A673 (cell line): ENCODE measurements around the gene SMIM20. TPM values are rescaled to one million over a fixed set of nuclear protein-coding genes. Genes with fewer than 3 reads are reported as not detected.
A peak's percentile ranks its signal among the peaks of the same experiment; 100 is the strongest.

Source experiments
- BruUV-seq: library from RNA; stranded (reverse); fragments of 400-500 nt; replicated peaks from 2 replicates; lab custom pipeline; 2021; lab: Mats Ljungman, UMichigan
- CTCF ChIA-PET: fragments of 300-600 bp; sonication (Branson Sonifier 250); formaldehyde crosslinking; loops from one replicate; lab custom pipeline; 2022; ENCODE audit warnings: antibody characterized with exemption; lab: Charles Lee
- POLR2A ChIA-PET: fragments of 300-600 bp; sonication (Branson Sonifier 250); formaldehyde crosslinking; loops from one replicate; lab custom pipeline; 2022; ENCODE audit warnings: antibody characterized with exemption; ENCODE audit not compliant: low non-redundant PET; lab: Charles Lee
- DNase-seq: peaks from one replicate; pipeline ENCODE4 v3.0.0-alpha.2; 2015; ENCODE audit warnings: low spot score
- H3K27ac ChIP-seq: fragments of 200-600 bp; sonication (generic); 2 replicates; pipeline ENCODE4 v1.5.1; 2016; ENCODE audit warnings: mixed run types, low read depth, mild to moderate bottlenecking, mixed read lengths, antibody characterized with exemption, low read length; ENCODE audit not compliant: poor library complexity, severe bottlenecking
- H3K27me3 ChIP-seq: fragments of 200-600 bp; sonication (generic); replicated peaks from 2 replicates; pipeline ENCODE4 v1.6.1; 2017; ENCODE audit warnings: mixed run types, low read depth, mild to moderate bottlenecking, mixed read lengths, antibody characterized with exemption, low read length; ENCODE audit not compliant: insufficient read depth, poor library complexity
- H3K36me3 ChIP-seq: fragments of 200-600 bp; sonication (generic); 2 replicates; pipeline ENCODE4 v1.6.1; 2016; ENCODE audit warnings: mixed run types, mild to moderate bottlenecking, mixed read lengths, antibody characterized with exemption, low read length; ENCODE audit not compliant: insufficient read depth, poor library complexity, severe bottlenecking
- H3K4me1 ChIP-seq: fragments of 200-600 bp; sonication (generic); 2 replicates; pipeline ENCODE4 v1.6.1; 2017; ENCODE audit warnings: mixed run types, mild to moderate bottlenecking, mixed read lengths, antibody characterized with exemption, low read length; ENCODE audit not compliant: insufficient read depth, poor library complexity, severe bottlenecking
- H3K4me3 ChIP-seq: fragments of 200-600 bp; sonication (generic); 2 replicates; pipeline ENCODE4 v1.5.1; 2016; ENCODE audit warnings: low read depth, mixed run types, mild to moderate bottlenecking, mixed read lengths, low read length; ENCODE audit not compliant: poor library complexity, severe bottlenecking
- H3K9me3 ChIP-seq: fragments of 200-600 bp; sonication (generic); 2 replicates; pipeline ENCODE4 v1.6.1; 2016; ENCODE audit warnings: mixed run types, low read depth, mild to moderate bottlenecking, mixed read lengths, antibody characterized with exemption, low read length; ENCODE audit not compliant: poor library complexity, severe bottlenecking
- CTCF ChIP-seq: fragments of 300-800, 200-600 bp; sonication (generic); conservative IDR thresholded peaks from 2 replicates; pipeline ENCODE4 v1.5.1; 2017; ENCODE audit warnings: low read depth, mild to moderate bottlenecking, antibody characterized with exemption, low read length, moderate library complexity, mixed read lengths
- EZH2 ChIP-seq: fragments of 200-600 bp; sonication (generic); IDR thresholded peaks from 2 replicates; pipeline ENCODE4 v1.6.1; 2017; ENCODE audit warnings: borderline replicate concordance, low read depth, mild to moderate bottlenecking, mixed read lengths, antibody characterized with exemption, low read length; ENCODE audit not compliant: poor library complexity, severe bottlenecking
- intact Hi-C: fragments of 100-400 bp; cut with micrococcal nuclease; formaldehyde crosslinking; loops from one replicate; pipeline ENCODE4 v1.10.0; 2022; ENCODE audit not compliant: unreplicated experiment
- total RNA-seq: library from RNA; stranded (reverse); gene quantifications from 2 replicates; pipeline ENCODE4 v1.2.3, GENCODE V29; 2021

The SMIM20 gene
- total RNA-seq, 1 experiment from 2014 or later = 25.2 TPM

- Histone ChIP-seq H3K4me3 (no peak overlapping the region), H3K9me3 (no peaks in the 10 kb centered on the region), H3K27ac (no peak overlapping the region), H3K27me3 (no peaks in the 10 kb centered on the region), H3K36me3 (no peaks in the 10 kb centered on the region), H3K4me1 (peaks cover 26% of the 10 kb centered on the region)
- DNase-seq = no peak
- ChIA-PET POLR2A (no interaction called here), CTCF (no interaction called here)
- no peak for TF ChIP-seq CTCF
- TF ChIP-seq EZH2 = no peak
- BruUV-seq = no TSS peak
- intact Hi-C loops = no loop called here
Measured at GRCh38 chr4:25923745-25924144, 9.7 kb downstream of the SMIM20 start.

GRCh38 chr4:25925486-25926201, 11.6 kb downstream of the SMIM20 start:
- no TSS peak for BruUV-seq
- DNase-seq = peak; percentile 54
- H3K36me3 ChIP-seq = no peaks in the 10 kb centered on the region
- peaks cover 31% of the 10 kb centered on the region for H3K4me1 ChIP-seq
- H3K9me3 ChIP-seq = no peaks in the 10 kb centered on the region
- TF ChIP-seq EZH2 (no peak), CTCF (peak; percentile 73)
- intact Hi-C loops = no loop called here
- no peak overlapping the region for H3K4me3 ChIP-seq
- POLR2A ChIA-PET = no interaction called here
- H3K27ac ChIP-seq = no peak overlapping the region
- H3K27me3 ChIP-seq = no peaks in the 10 kb centered on the region
- CTCF ChIA-PET = interaction anchor here (0.6 kb wide), 1 partner anchor 14 kb away, joined by 3 read pairs; no protein-coding TSS in a partner anchor

- H3K9me3 ChIP-seq = no peaks in the 10 kb centered on the region
- ChIA-PET POLR2A (no interaction called here), CTCF (interaction anchor here (0.6 kb wide), 1 partner anchor 13 kb away, joined by 3 read pairs; no protein-coding TSS in a partner anchor)
- no peaks in the 10 kb centered on the region for H3K27me3 ChIP-seq
- DNase-seq = no peak
- no peak overlapping the region for H3K4me3 ChIP-seq
- intact Hi-C loops = no loop called here
- TF ChIP-seq CTCF (no peak), EZH2 (no peak)
- peaks cover 35% of the 10 kb centered on the region for H3K4me1 ChIP-seq
- BruUV-seq = no TSS peak
- H3K36me3 ChIP-seq = no peaks in the 10 kb centered on the region
- no peak overlapping the region for H3K27ac ChIP-seq
Measured at GRCh38 chr4:25926462-25926861, 12.4 kb downstream of the SMIM20 start.
